Suprapubic skin (tissue), 4 donors: Measurements from ENCODE around the gene NREP.

Source experiments
- CTCF ChIP-seq, 2 donors: fragments of 200-600 bp in 1 of 2; fragments of 450-650 bp in 1 of 2; sonication (generic) in 1 of 2; IDR thresholded peaks; one replicate each; pipeline ENCODE4 v1.5.1; 2016 to 2019; ENCODE audit warnings: antibody characterized with exemption in 2 of 2, mild to moderate bottlenecking in 1 of 2, moderate library complexity in 1 of 2
- POLR2A ChIP-seq, 2 donors: fragments of 450-650 bp; IDR thresholded peaks; one replicate each; pipeline ENCODE4 v1.6.1; 2017; ENCODE audit warnings: antibody characterized with exemption in 2 of 2, mild to moderate bottlenecking in 2 of 2, moderate library complexity in 2 of 2
- POLR2AphosphoS5 ChIP-seq, 3 donors: sonication (generic); formaldehyde crosslinking; IDR thresholded peaks; one replicate each; pipeline ENCODE4 v1.6.1; 2017; ENCODE audit warnings: antibody characterized with exemption in 3 of 3

DNA sequence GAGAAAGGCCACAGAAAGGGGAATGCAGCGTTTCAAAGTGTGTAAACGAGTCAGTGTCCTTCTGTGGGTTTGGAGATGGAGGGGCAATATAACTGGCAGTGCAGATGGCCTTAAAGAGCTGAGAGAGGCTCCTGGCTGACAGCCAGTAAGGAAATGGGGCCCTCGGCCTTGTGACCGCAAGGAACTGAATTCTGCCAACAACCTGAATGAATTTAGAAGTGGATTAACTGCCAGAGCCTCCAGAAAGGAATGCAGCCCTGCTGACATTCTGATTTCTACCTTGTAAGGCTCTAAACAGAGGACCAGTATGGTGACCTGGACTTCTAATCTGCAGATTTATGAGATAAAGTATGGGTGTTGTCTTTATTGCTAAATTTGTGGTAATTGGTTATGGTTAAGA, 17.5 kb upstream of the NREP start:
- TF ChIP-seq CTCF (IDR thresholded peaks at IDR 0.05) (no peak), POLR2A (IDR thresholded peaks at IDR 0.05) (no peak), POLR2AphosphoS5 (IDR thresholded peaks at IDR 0.05) (no peak)
